HCT116 (cell line): ENCODE measurements around the gene PPP1R3G.

ENCODE experiments used
- ATF3 ChIP-seq: IDR thresholded peaks from 2 replicates; pipeline ENCODE4 v1.6.1; 2012
- CTCF ChIP-seq, 3 experiments: fragments of 200-600 bp in 1 of 3; sonication (generic) in 1 of 3; IDR thresholded peaks in 2 of 3; conservative IDR thresholded peaks in 1 of 3; 2 replicates each; pipeline ENCODE4 v1.5.1; 2012 to 2017; ENCODE audit warnings: low read depth in 2 of 3, low read length in 2 of 3, antibody characterized with exemption in 1 of 3, borderline replicate concordance in 1 of 3, control low read depth in 1 of 3, mild to moderate bottlenecking in 1 of 3, mixed read lengths in 1 of 3, mixed run types in 1 of 3, moderate library complexity in 1 of 3; ENCODE audit not compliant: insufficient read depth in 1 of 3
- ELF1 ChIP-seq: IDR thresholded peaks from 2 replicates; pipeline ENCODE4 v1.6.1; 2012; ENCODE audit warnings: low read depth, borderline replicate concordance
- EZH2 ChIP-seq: fragments of 200-600 bp; sonication (generic); IDR thresholded peaks from 2 replicates; pipeline ENCODE4 v1.6.1; 2017; ENCODE audit warnings: antibody characterized with exemption, mixed run types
- EZH2phosphoT487 ChIP-seq: fragments of 200-600 bp; IDR thresholded peaks from 2 replicates; pipeline ENCODE4 v1.6.1; 2018; ENCODE audit warnings: antibody characterized with exemption, borderline replicate concordance
- MAX ChIP-seq: IDR thresholded peaks from 2 replicates; pipeline ENCODE4 v1.6.1; 2012
- POLR2AphosphoS5 ChIP-seq: IDR thresholded peaks from 2 replicates; pipeline ENCODE4 v1.6.1; 2011; ENCODE audit warnings: mild to moderate bottlenecking, low read depth, low read length, moderate library complexity
- REST ChIP-seq: IDR thresholded peaks from 2 replicates; pipeline ENCODE4 v1.6.1; 2012; ENCODE audit warnings: low read depth
- SP1 ChIP-seq: IDR thresholded peaks from 2 replicates; pipeline ENCODE4 v1.6.1; 2012; ENCODE audit warnings: low read depth
- TCF7L2 ChIP-seq: IDR thresholded peaks from 2 replicates; pipeline ENCODE4 v1.7.0; 2011; ENCODE audit warnings: borderline replicate concordance, inconsistent platforms; ENCODE audit not compliant: insufficient read depth, insufficient read length; ENCODE audit errors: extremely low read depth
- ZBTB33 ChIP-seq: IDR thresholded peaks from 2 replicates; pipeline ENCODE4 v1.6.1; 2011; ENCODE audit warnings: mild to moderate bottlenecking, low read length, moderate library complexity; ENCODE audit not compliant: insufficient replicate concordance; ENCODE audit errors: extremely low read depth
- ZFX ChIP-seq: fragments of 450-650 bp; IDR thresholded peaks from 2 replicates; pipeline ENCODE4 v1.6.1; 2017
- ZNF274 ChIP-seq: fragments of 200-500 bp; sonication (Bioruptor generic); IDR thresholded peaks from 2 replicates; pipeline ENCODE4 v1.6.1; 2014; ENCODE audit warnings: mild to moderate bottlenecking, low read depth, low read length, inconsistent platforms

- TF ChIP-seq EZH2: no peak
- TF ChIP-seq POLR2AphosphoS5: no peak
- TF ChIP-seq CTCF (IDR thresholded peaks at IDR 0.05 in 2 of 3, conservative IDR thresholded peaks at IDR 0.05 in 1 of 3; ENCODE audit: borderline replicate concordance in 1 of 3, insufficient read depth in 1 of 3, low read depth in 2 of 3, low read length in 2 of 3): no peak
- TF ChIP-seq TCF7L2: no peak
- TF ChIP-seq ZNF274: no peak
- no peak for TF ChIP-seq REST
- no peak for TF ChIP-seq ZBTB33
- TF ChIP-seq MAX: no peak
- TF ChIP-seq ZFX: no peak
- no peak for TF ChIP-seq ATF3
- TF ChIP-seq SP1: no peak
- TF ChIP-seq ELF1: no peak
- TF ChIP-seq EZH2phosphoT487: no peak
Measured at GRCh38 chr6:5103250-5103649, 18.1 kb downstream of the PPP1R3G start.
